Measurements from ENCODE around the gene DOCK4. TPM values are rescaled to one million over a fixed set of nuclear protein-coding genes. Genes with fewer than 3 reads are reported as not detected.
"Not testable (repeated sequence)": the region's sequence is repeated elsewhere in the genome, so short reads cannot be mapped to it uniquely, and the experiment has no call there.

DOCK4 gene
- total and polyA plus RNA-seq, 10 of the 15 experiments (the other 5 are each of a cell fraction or from before 2014, with no cell fraction given): 0.03 to 0.73 (median 0.38) TPM

DNA sequence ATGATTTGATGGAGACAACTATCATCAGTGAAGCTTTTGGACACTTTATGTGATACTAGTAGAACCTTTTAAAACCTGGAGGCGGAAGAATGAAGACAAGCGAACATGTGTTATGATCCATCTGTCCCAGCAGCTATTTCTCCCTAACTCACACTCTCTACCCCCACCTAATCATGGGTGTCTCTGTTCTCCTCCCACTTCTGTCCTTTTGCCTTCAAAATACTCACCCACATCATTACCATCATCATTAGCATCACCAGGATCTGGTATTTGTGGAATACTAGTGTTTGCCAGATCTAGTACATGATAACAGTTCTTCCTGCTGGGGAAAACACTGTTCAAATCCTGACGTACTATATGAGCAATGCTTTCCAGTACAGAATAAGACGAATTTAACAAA is 287.7 kb downstream of the DOCK4 start:
- ChIA-PET CTCF (no interaction called here), SMC1A (ENCODE audit: uncharacterized antibody, unreplicated experiment) (no interaction called here), RAD21 (ENCODE audit: unreplicated experiment) (no interaction called here), POLR2A (no interaction called here)
- intact Hi-C loops (cut with micrococcal nuclease; ENCODE audit: unreplicated experiment) (no loop called here), in situ Hi-C loops (cut with MboI) (no loop called here)
- Histone ChIP-seq H3K9ac (ENCODE audit: control insufficient read depth, insufficient read depth, low read length) (no peak overlapping the region), H4K20me1 (ENCODE audit: control insufficient read depth, insufficient read depth) (no peaks in the 10 kb centered on the region), H3K4me3 (no peak overlapping the region), H3K4me1 (ENCODE audit: control insufficient read depth, insufficient read depth, low read length) (no peaks in the 10 kb centered on the region), H3K27me3 (replicated peaks in 1 of 2; ENCODE audit: control insufficient read depth in 2 of 2, insufficient read depth in 2 of 2, low read length in 1 of 2) (no peaks in the 10 kb centered on the region), H3K79me2 (ENCODE audit: control insufficient read depth, insufficient read depth, low read length) (no peaks in the 10 kb centered on the region), H2AFZ (ENCODE audit: control insufficient read depth, low read depth, low read length) (no peak overlapping the region), H3K36me3 (ENCODE audit: control insufficient read depth in 2 of 2, insufficient read depth in 2 of 2, low read length in 1 of 2) (no peaks in the 10 kb centered on the region), H3K9me3 (replicated peaks; ENCODE audit: control insufficient read depth, insufficient read depth, low read length) (no peaks in the 10 kb centered on the region), H3K4me2 (ENCODE audit: control insufficient read depth, insufficient read depth) (no peak overlapping the region), H3K27ac (ENCODE audit: control insufficient read depth, insufficient read depth) (no peak overlapping the region)
- TF ChIP-seq ATF7 (IDR thresholded peaks at IDR 0.05; ENCODE audit: low read depth): no peak
- no peak for TF ChIP-seq FOXM1 (IDR thresholded peaks at IDR 0.05; ENCODE audit: low read depth, low read length)
- no peak for TF ChIP-seq BCL3 (IDR thresholded peaks at IDR 0.05; ENCODE audit: borderline replicate concordance, insufficient read depth, low read depth, low read length, poor library complexity, severe bottlenecking)
- TF ChIP-seq, protein P1, sequence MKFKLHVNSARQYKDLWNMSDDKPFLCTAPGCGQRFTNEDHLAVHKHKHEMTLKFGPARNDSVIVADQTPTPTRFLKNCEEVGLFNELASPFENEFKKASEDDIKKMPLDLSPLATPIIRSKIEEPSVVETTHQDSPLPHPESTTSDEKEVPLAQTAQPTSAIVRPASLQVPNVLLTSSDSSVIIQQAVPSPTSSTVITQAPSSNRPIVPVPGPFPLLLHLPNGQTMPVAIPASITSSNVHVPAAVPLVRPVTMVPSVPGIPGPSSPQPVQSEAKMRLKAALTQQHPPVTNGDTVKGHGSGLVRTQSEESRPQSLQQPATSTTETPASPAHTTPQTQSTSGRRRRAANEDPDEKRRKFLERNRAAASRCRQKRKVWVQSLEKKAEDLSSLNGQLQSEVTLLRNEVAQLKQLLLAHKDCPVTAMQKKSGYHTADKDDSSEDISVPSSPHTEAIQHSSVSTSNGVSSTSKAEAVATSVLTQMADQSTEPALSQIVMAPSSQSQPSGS (IDR thresholded peaks at IDR 0.05; ENCODE audit: low read length): no peak
- TF ChIP-seq EGR1 (IDR thresholded peaks at IDR 0.05; ENCODE audit: borderline replicate concordance in 1 of 2, low read depth in 2 of 2, low read length in 2 of 2): no peak
- TF ChIP-seq, protein P2, sequence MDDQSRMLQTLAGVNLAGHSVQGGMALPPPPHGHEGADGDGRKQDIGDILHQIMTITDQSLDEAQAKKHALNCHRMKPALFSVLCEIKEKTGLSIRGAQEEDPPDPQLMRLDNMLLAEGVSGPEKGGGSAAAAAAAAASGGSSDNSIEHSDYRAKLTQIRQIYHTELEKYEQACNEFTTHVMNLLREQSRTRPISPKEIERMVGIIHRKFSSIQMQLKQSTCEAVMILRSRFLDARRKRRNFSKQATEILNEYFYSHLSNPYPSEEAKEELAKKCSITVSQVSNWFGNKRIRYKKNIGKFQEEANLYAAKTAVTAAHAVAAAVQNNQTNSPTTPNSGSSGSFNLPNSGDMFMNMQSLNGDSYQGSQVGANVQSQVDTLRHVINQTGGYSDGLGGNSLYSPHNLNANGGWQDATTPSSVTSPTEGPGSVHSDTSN (IDR thresholded peaks at IDR 0.05; ENCODE audit: insufficient replicate concordance, low read depth, low read length): no peak
- 80% methylated on average over 4 of the region's 4 CpGs for WGBS (ENCODE audit: insufficient coverage, insufficient replicate concordance, low lambda C conversion rate, missing lambda C conversion rate)
- DNase-seq (ENCODE audit: low read depth, low spot score) (no peak), FAIRE-seq (no peak), ATAC-seq (no peak)
- no TSS peak for BruUV-seq (replicated peaks)

DNA sequence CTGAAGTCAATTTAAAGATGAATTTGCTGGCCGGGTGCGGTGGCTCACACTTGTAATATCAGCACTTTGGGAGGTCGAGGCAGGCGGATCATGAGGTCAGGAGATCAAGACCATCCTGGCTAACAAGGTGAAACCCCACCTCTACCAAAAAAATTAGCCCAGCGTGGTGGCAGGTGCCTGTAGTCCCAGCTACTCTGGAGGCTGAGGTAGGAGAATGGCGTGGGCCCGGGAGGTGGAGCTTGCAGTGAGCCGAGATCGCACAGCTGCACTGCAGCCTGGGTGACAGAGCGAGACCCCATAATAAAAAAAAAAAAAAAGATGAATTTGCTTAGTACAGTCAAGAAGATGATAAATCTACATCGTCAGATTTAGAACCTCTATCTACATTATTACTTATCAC is 288.8 kb downstream of the DOCK4 start:
- H3K4me2 ChIP-seq (ENCODE audit: control insufficient read depth, insufficient read depth); H3K27ac ChIP-seq (ENCODE audit: control insufficient read depth, insufficient read depth); RAD21 ChIA-PET (ENCODE audit: unreplicated experiment); H3K79me2 ChIP-seq (ENCODE audit: control insufficient read depth, insufficient read depth, low read length); H4K20me1 ChIP-seq (ENCODE audit: control insufficient read depth, insufficient read depth); H2AFZ ChIP-seq (ENCODE audit: control insufficient read depth, low read depth, low read length); DNase-seq (ENCODE audit: low read depth, low spot score); H3K4me1 ChIP-seq (ENCODE audit: control insufficient read depth, insufficient read depth, low read length); ATAC-seq; H3K9me3 ChIP-seq (replicated peaks; ENCODE audit: control insufficient read depth, insufficient read depth, low read length); in situ Hi-C loops (cut with MboI); H3K27me3 ChIP-seq (replicated peaks in 1 of 2; ENCODE audit: control insufficient read depth in 2 of 2, insufficient read depth in 2 of 2, low read length in 1 of 2); H3K9ac ChIP-seq (ENCODE audit: control insufficient read depth, insufficient read depth, low read length); H3K4me3 ChIP-seq; intact Hi-C loops (cut with micrococcal nuclease; ENCODE audit: unreplicated experiment); H3K36me3 ChIP-seq (ENCODE audit: control insufficient read depth in 2 of 2, insufficient read depth in 2 of 2, low read length in 1 of 2); SMC1A ChIA-PET (ENCODE audit: uncharacterized antibody, unreplicated experiment); FAIRE-seq; BruUV-seq (replicated peaks); CTCF ChIA-PET: not testable (repeated sequence)
- POLR2A ChIA-PET: interaction anchor here (0.7 kb wide), 1 partner anchor 32 kb away, joined by 5 read pairs; no protein-coding TSS in a partner anchor
- WGBS (ENCODE audit: insufficient coverage, insufficient replicate concordance, low lambda C conversion rate, missing lambda C conversion rate): 56% methylated on average over 8 of the region's 11 CpGs
